ENCODE data around the gene CDKAL1.

- TF ChIP-seq MAFK (IDR thresholded peaks at IDR 0.05; ENCODE audit: low read depth, low read length), result no peak
- TF ChIP-seq SUZ12 (IDR thresholded peaks at IDR 0.05; ENCODE audit: low read length), result no peak
- TF ChIP-seq TAF1 (IDR thresholded peaks at IDR 0.05; ENCODE audit: low read depth, low read length), result no peak
- TF ChIP-seq CTCF (IDR thresholded peaks at IDR 0.05; ENCODE audit: control extremely low read depth in 1 of 3, insufficient read depth in 1 of 3, low read depth in 1 of 3, low read length in 3 of 3), result no peak
- no peak for TF ChIP-seq POLR2A (IDR thresholded peaks at IDR 0.05; ENCODE audit: control extremely low read depth in 1 of 2, low read depth in 2 of 2, low read length in 2 of 2)
These were observed 512.0 kb downstream of the CDKAL1 start for GRCh38 chr6:21046276-21046675.

All from H1 (cell line).